Calu3 (cell line): ENCODE data around the gene ABHD12. TPM values are rescaled to one million over a fixed set of nuclear protein-coding genes. Genes with fewer than 3 reads are reported as not detected.

Experiments used
- BruUV-seq: library from RNA; stranded (reverse); fragments of 400-500 nt; replicated peaks from 2 replicates; lab custom pipeline; 2021; lab: Mats Ljungman, UMichigan
- CTCF ChIA-PET: fragments of 300-600 bp; sonication (Branson Sonifier 250); formaldehyde crosslinking; loops from one replicate; lab custom pipeline; 2022; ENCODE audit warnings: antibody characterized with exemption; lab: Charles Lee
- DNase-seq: peaks from one replicate; pipeline ENCODE4 v3.0.0; 2022
- H3K27ac Mint-ChIP-seq: one replicate; pipeline ENCODE4 v1.8.0; 2022; ENCODE audit warnings: mixed read lengths; ENCODE audit not compliant: unreplicated experiment
- H3K27me3 Mint-ChIP-seq: one replicate; pipeline ENCODE4 v1.8.0; 2022; ENCODE audit warnings: mixed read lengths; ENCODE audit not compliant: unreplicated experiment
- H3K36me3 Mint-ChIP-seq: one replicate; pipeline ENCODE4 v1.8.0; 2022; ENCODE audit warnings: mild to moderate bottlenecking, moderate library complexity, mixed read lengths; ENCODE audit not compliant: insufficient read depth, unreplicated experiment
- H3K4me1 Mint-ChIP-seq: one replicate; pipeline ENCODE4 v1.8.0; 2022; ENCODE audit warnings: mild to moderate bottlenecking, low read depth, mixed read lengths; ENCODE audit not compliant: unreplicated experiment
- H3K4me3 Mint-ChIP-seq: one replicate; pipeline ENCODE4 v1.8.0; 2022; ENCODE audit warnings: mild to moderate bottlenecking, low read depth, moderate library complexity, mixed read lengths; ENCODE audit not compliant: unreplicated experiment
- H3K9me3 Mint-ChIP-seq: one replicate; pipeline ENCODE4 v1.8.0; 2022; ENCODE audit warnings: low read depth, mixed read lengths; ENCODE audit not compliant: unreplicated experiment
- CTCF ChIP-seq: fragments of 200-600 bp; IDR thresholded peaks from one replicate; pipeline ENCODE4 v1.8.0; 2022; ENCODE audit warnings: antibody characterized with exemption; ENCODE audit not compliant: unreplicated experiment
- intact Hi-C: fragments of 100-400 bp; cut with micrococcal nuclease; formaldehyde crosslinking; loops from one replicate; pipeline ENCODE4 v1.10.0; 2022; ENCODE audit not compliant: unreplicated experiment
- total RNA-seq: library from RNA; stranded (reverse); gene quantifications from 2 replicates; pipeline ENCODE4 v1.2.3, GENCODE V29; 2022

Gene ABHD12
- total RNA-seq, 1 experiment from 2014 or later: 21.3 TPM

- BruUV-seq: no TSS peak
- intact Hi-C loops: no loop called here
- no peaks in the 10 kb centered on the region for H3K4me1 Mint-ChIP-seq
These were observed 14.4 kb downstream of the ABHD12 start for GRCh38 chr20:25376236-25376635.

GRCh38 chr20:25374842-25375241 lies 15.8 kb downstream of the ABHD12 start:
- H3K4me1 Mint-ChIP-seq: no peaks in the 10 kb centered on the region
- H3K4me3 Mint-ChIP-seq: no peak overlapping the region
- CTCF ChIA-PET: no interaction called here
- no TSS peak for BruUV-seq
- H3K36me3 Mint-ChIP-seq: no peaks in the 10 kb centered on the region
- intact Hi-C loops: no loop called here
- no peak for TF ChIP-seq CTCF
- H3K27ac Mint-ChIP-seq: no peak overlapping the region
- no peaks in the 10 kb centered on the region for H3K9me3 Mint-ChIP-seq
- DNase-seq: no peak
- H3K27me3 Mint-ChIP-seq: no peaks in the 10 kb centered on the region

More at GRCh38 chr20:25376236-25376635, 14.4 kb downstream of the ABHD12 start:
- no peaks in the 10 kb centered on the region for H3K27me3 Mint-ChIP-seq
- H3K4me3 Mint-ChIP-seq: no peak overlapping the region
- CTCF ChIA-PET: no interaction called here
- H3K36me3 Mint-ChIP-seq: no peaks in the 10 kb centered on the region
- no peak for TF ChIP-seq CTCF
- no peak overlapping the region for H3K27ac Mint-ChIP-seq
- DNase-seq: no peak
- H3K9me3 Mint-ChIP-seq: no peaks in the 10 kb centered on the region

- H3K4me3 Mint-ChIP-seq: no peak overlapping the region
- no peak for TF ChIP-seq CTCF
- no peaks in the 10 kb centered on the region for H3K27me3 Mint-ChIP-seq
- intact Hi-C loops: no loop called here
- no peaks in the 10 kb centered on the region for H3K4me1 Mint-ChIP-seq
- DNase-seq: no peak
- BruUV-seq: no TSS peak
- no peak overlapping the region for H3K27ac Mint-ChIP-seq
- H3K36me3 Mint-ChIP-seq: no peaks in the 10 kb centered on the region
- CTCF ChIA-PET: no interaction called here
- H3K9me3 Mint-ChIP-seq: no peaks in the 10 kb centered on the region
These were observed 17.9 kb downstream of the ABHD12 start for GRCh38 chr20:25372584-25373336.

GRCh38 chr20:25369971-25370370 lies 20.7 kb downstream of the ABHD12 start:
- Mint-ChIP-seq H3K27ac (no peak overlapping the region), H3K27me3 (no peaks in the 10 kb centered on the region), H3K36me3 (no peaks in the 10 kb centered on the region), H3K9me3 (no peaks in the 10 kb centered on the region), H3K4me1 (no peaks in the 10 kb centered on the region), H3K4me3 (no peak overlapping the region)
- intact Hi-C loops: no loop called here
- DNase-seq: no peak
- no peak for TF ChIP-seq CTCF
- no TSS peak for BruUV-seq
- CTCF ChIA-PET: no interaction called here
